Mesendoderm (in vitro differentiated cells): ENCODE results near the gene SLC1A2.

Experiments
- DNase-seq: peaks from one replicate; pipeline ENCODE4 v3.0.0; 2013
- H2AK5ac ChIP-seq: 2 replicates; pipeline ENCODE4 v1.6.1; 2013; ENCODE audit warnings: low read length, inconsistent platforms
- H2BK120ac ChIP-seq: 2 replicates; pipeline ENCODE4 v1.6.1; 2013; ENCODE audit warnings: low read depth, mild to moderate bottlenecking, low read length, moderate library complexity, mixed read lengths
- H2BK15ac ChIP-seq: replicated peaks from 2 replicates; pipeline ENCODE4 v1.6.1; 2013; ENCODE audit warnings: low read depth, mild to moderate bottlenecking, moderate library complexity
- H2BK5ac ChIP-seq: 2 replicates; pipeline ENCODE4 v1.6.1; 2013; ENCODE audit warnings: low read length, inconsistent platforms
- H3K18ac ChIP-seq: 2 replicates; pipeline ENCODE4 v1.6.1; 2013; ENCODE audit warnings: mild to moderate bottlenecking, low read length, mixed read lengths
- H3K23ac ChIP-seq: one replicate; pipeline ENCODE4 v1.6.1; 2013; ENCODE audit warnings: low read length
- H3K27ac ChIP-seq: 2 replicates; pipeline ENCODE4 v1.5.1; 2013; ENCODE audit warnings: low read depth, mild to moderate bottlenecking, inconsistent platforms, low read length, moderate library complexity
- H3K27me3 ChIP-seq: 2 replicates; pipeline ENCODE4 v1.6.1; 2013; ENCODE audit warnings: low read length, control low read depth, mild to moderate bottlenecking, inconsistent platforms; ENCODE audit not compliant: insufficient read depth, poor library complexity
- H3K36me3 ChIP-seq: 2 replicates; pipeline ENCODE4 v1.6.1; 2013; ENCODE audit warnings: low read length, inconsistent platforms; ENCODE audit not compliant: control insufficient read depth, insufficient read depth
- H3K4ac ChIP-seq: one replicate; pipeline ENCODE4 v1.6.1; 2013; ENCODE audit warnings: low read depth, mild to moderate bottlenecking, low read length, moderate library complexity
- H3K4me1 ChIP-seq: 2 replicates; pipeline ENCODE4 v1.6.1; 2013; ENCODE audit warnings: low read depth, low read length, inconsistent platforms; ENCODE audit not compliant: control insufficient read depth
- H3K4me2 ChIP-seq: 2 replicates; pipeline ENCODE4 v1.6.1; 2013; ENCODE audit warnings: low read length
- H3K4me3 ChIP-seq: 2 replicates; pipeline ENCODE4 v1.5.1; 2013; ENCODE audit warnings: mild to moderate bottlenecking, low read length
- H3K56ac ChIP-seq: one replicate; pipeline ENCODE4 v1.6.1; 2013; ENCODE audit warnings: low read length
- H3K79me1 ChIP-seq: 2 replicates; pipeline ENCODE4 v1.6.1; 2013; ENCODE audit warnings: low read length, inconsistent platforms
- H3K79me2 ChIP-seq: 2 replicates; pipeline ENCODE4 v1.6.1; 2013; ENCODE audit warnings: mild to moderate bottlenecking, low read length; ENCODE audit not compliant: control insufficient read depth, insufficient read depth
- H3K9ac ChIP-seq: 2 replicates; pipeline ENCODE4 v1.6.1; 2013; ENCODE audit warnings: low read length, inconsistent platforms
- H4K5ac ChIP-seq: one replicate; pipeline ENCODE4 v1.6.1; 2013; ENCODE audit warnings: low read length
- H4K8ac ChIP-seq: one replicate; pipeline ENCODE4 v1.6.1; 2013; ENCODE audit warnings: low read depth, mild to moderate bottlenecking, control low read depth, low read length, moderate library complexity
- WGBS: extraction: QIAGEN DNeasy Blood & Tissue Kit; methylation state at CpG from one replicate; pipeline ENCODE4 v1.1.7; 2013; ENCODE audit warnings: low lambda C conversion rate, missing lambda C conversion rate; ENCODE audit not compliant: insufficient coverage; ENCODE audit errors: extremely low coverage; 5-methylcytosine and 5-hydroxymethylcytosine counted together

The SLC1A2 gene

DNA sequence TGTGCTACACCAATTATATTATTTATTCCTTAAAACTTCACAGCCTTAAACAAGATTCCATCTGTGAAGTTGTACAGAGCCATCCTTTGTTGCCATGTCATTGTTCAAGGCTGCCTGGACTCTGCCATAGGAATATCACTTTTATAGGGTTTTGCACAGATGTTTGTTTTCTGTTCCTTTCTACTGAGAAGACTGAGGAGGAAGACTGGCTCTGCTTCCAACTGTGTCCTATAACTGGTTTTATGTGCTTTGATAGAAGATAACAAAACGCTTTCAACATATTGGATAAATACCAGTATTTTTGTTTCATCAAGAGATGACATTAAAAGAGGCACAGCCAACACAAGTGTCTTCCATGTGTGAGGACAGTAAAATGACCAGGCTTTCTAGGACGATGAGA lies 159.8 kb downstream of the SLC1A2 start:
- Histone ChIP-seq H3K9ac (no peak overlapping the region), H2BK5ac (no peak overlapping the region), H2BK15ac (no peak overlapping the region), H3K23ac (no peak overlapping the region), H2AK5ac (no peak overlapping the region), H3K79me2 (no peaks in the 10 kb centered on the region), H4K8ac (no peak overlapping the region), H3K36me3 (no peaks in the 10 kb centered on the region), H3K18ac (no peak overlapping the region), H2BK120ac (no peak overlapping the region), H3K4me3 (no peak overlapping the region), H3K56ac (no peak overlapping the region), H3K27ac (no peak overlapping the region), H3K4me1 (no peaks in the 10 kb centered on the region), H4K5ac (no peak overlapping the region), H3K4me2 (no peak overlapping the region), H3K79me1 (no peaks in the 10 kb centered on the region), H3K4ac (no peak overlapping the region), H3K27me3 (no peaks in the 10 kb centered on the region)
- WGBS: no CpG with 5 or more reads among the region's 2 CpGs
- no peak for DNase-seq

DNA sequence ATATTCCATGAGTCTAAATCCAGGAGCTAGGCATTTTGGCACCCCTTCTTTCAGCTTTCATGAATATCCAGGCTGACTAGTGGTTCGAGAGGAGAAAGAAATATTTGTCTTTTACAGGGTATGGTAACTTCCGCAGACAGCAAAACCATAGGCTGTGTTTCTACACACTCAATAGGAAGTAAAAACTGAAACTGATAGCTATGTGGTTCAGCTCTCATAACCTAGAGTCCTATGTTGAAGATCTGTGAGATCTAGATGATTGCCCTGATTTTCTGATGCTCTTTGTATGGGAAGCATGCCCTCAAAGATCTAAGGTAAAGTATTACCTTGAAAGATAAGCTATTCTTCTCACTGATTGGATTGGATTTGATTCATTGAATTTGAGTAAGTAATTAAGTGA lies 162.1 kb downstream of the SLC1A2 start:
- no peak for DNase-seq
- no peak overlapping the region for H3K4me2 ChIP-seq
- H3K4ac ChIP-seq: no peak overlapping the region
- no peaks in the 10 kb centered on the region for H3K27me3 ChIP-seq
- no peak overlapping the region for H3K27ac ChIP-seq
- H3K9ac ChIP-seq: no peak overlapping the region
- no peaks in the 10 kb centered on the region for H3K4me1 ChIP-seq
- H4K5ac ChIP-seq: no peak overlapping the region
- H3K4me3 ChIP-seq: no peak overlapping the region
- no peak overlapping the region for H2AK5ac ChIP-seq
- no peak overlapping the region for H2BK15ac ChIP-seq
- H2BK5ac ChIP-seq: no peak overlapping the region
- no peaks in the 10 kb centered on the region for H3K36me3 ChIP-seq
- no peak overlapping the region for H3K56ac ChIP-seq
- H3K18ac ChIP-seq: no peak overlapping the region
- no peak overlapping the region for H3K23ac ChIP-seq
- no peak overlapping the region for H2BK120ac ChIP-seq
- no CpG with 5 or more reads among the region's 2 CpGs for WGBS
- H4K8ac ChIP-seq: no peak overlapping the region
- no peaks in the 10 kb centered on the region for H3K79me2 ChIP-seq
- no peaks in the 10 kb centered on the region for H3K79me1 ChIP-seq

DNA sequence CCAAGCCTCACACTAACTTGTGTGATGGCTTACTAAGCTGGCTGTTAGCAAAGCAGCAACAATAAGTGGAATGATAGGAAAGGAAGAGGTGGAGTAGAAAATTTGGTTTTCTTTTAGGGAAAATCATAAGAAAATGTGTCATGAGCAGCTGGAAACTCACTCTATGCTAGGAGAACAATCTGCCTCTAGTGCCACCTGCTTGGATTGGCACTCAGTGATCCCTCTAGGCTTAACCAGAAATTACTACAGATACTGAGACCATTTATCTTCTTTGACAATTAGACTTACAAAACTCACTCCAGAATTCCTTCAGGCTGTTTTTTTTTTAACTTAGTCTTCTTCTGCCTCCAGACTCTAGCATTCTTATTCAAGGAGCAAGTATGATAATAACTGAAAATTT lies 163.1 kb downstream of the SLC1A2 start:
- H3K18ac ChIP-seq: no peak overlapping the region
- no peak overlapping the region for H3K4me3 ChIP-seq
- no peak for DNase-seq

DNA sequence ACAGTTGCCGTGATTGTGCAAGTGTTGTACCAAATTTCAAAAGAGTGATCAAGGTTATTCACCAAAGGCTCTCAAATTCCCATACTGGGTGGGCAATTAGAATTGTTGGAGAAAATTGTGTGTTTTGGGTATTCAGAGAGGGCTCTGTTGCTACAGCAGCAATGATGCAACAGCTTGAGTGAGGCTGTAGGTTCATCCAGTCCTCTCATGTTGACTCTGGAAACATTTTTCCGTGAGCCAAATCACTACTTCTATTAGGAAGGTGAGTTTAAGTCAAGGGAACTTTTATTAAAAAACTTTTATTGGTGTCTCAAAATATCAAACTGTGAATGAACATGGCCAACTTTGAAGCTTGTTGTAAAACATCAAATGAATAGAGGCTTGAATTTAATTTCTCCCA lies 163.8 kb downstream of the SLC1A2 start:
- no peak for DNase-seq
- H3K56ac ChIP-seq: no peak overlapping the region
- H2BK15ac ChIP-seq: no peak overlapping the region
- no CpG with 5 or more reads among the region's 2 CpGs for WGBS
- no peak overlapping the region for H3K9ac ChIP-seq
- H4K5ac ChIP-seq: no peak overlapping the region
- no peak overlapping the region for H2BK120ac ChIP-seq
- no peaks in the 10 kb centered on the region for H3K27me3 ChIP-seq
- no peak overlapping the region for H3K23ac ChIP-seq
- H3K18ac ChIP-seq: no peak overlapping the region
- H3K79me2 ChIP-seq: no peaks in the 10 kb centered on the region
- H4K8ac ChIP-seq: no peak overlapping the region
- no peak overlapping the region for H2AK5ac ChIP-seq
- H3K79me1 ChIP-seq: no peaks in the 10 kb centered on the region
- H3K4ac ChIP-seq: no peak overlapping the region
- no peak overlapping the region for H2BK5ac ChIP-seq
- no peak overlapping the region for H3K4me3 ChIP-seq
- H3K36me3 ChIP-seq: no peaks in the 10 kb centered on the region
- no peak overlapping the region for H3K4me2 ChIP-seq
- no peak overlapping the region for H3K27ac ChIP-seq
- H3K4me1 ChIP-seq: no peaks in the 10 kb centered on the region

More for the DNA sequence above, 163.1 kb downstream of the SLC1A2 start:
- Histone ChIP-seq H2BK120ac (no peak overlapping the region), H3K4me1 (no peaks in the 10 kb centered on the region), H2BK5ac (no peak overlapping the region), H3K27me3 (no peaks in the 10 kb centered on the region), H3K27ac (no peak overlapping the region), H3K56ac (no peak overlapping the region), H3K79me2 (no peaks in the 10 kb centered on the region), H3K23ac (no peak overlapping the region), H4K8ac (no peak overlapping the region), H4K5ac (no peak overlapping the region), H3K79me1 (no peaks in the 10 kb centered on the region), H3K9ac (no peak overlapping the region), H2AK5ac (no peak overlapping the region), H2BK15ac (no peak overlapping the region), H3K4ac (no peak overlapping the region), H3K4me2 (no peak overlapping the region), H3K36me3 (no peaks in the 10 kb centered on the region)

DNA sequence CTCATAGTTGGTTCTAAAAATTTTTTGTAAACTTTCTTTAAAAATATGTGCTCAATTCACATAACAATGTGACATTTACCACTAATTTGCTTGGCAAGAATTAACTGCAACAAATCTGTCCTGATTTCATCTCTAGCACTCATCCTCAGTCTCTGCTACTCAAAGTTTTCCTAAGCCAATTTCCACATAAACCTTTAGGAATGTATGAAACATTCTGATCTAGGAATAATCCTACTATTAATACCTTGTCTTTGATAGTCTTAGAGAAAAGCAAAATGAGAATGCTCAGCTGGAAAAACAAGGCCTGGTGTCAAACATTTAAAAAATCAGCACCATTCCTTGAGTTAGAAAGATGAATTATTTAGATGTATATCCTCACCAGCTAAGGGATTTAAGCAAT lies 166.1 kb downstream of the SLC1A2 start:
- no peak overlapping the region for H3K4ac ChIP-seq
- no peak overlapping the region for H3K4me2 ChIP-seq
- no peak overlapping the region for H2AK5ac ChIP-seq
- H3K79me1 ChIP-seq: no peaks in the 10 kb centered on the region
- no peak overlapping the region for H2BK5ac ChIP-seq
- H3K4me1 ChIP-seq: no peaks in the 10 kb centered on the region
- H3K18ac ChIP-seq: no peak overlapping the region
- no peak overlapping the region for H3K27ac ChIP-seq
- no peaks in the 10 kb centered on the region for H3K27me3 ChIP-seq
- no peaks in the 10 kb centered on the region for H3K79me2 ChIP-seq
- H3K36me3 ChIP-seq: no peaks in the 10 kb centered on the region
- H3K4me3 ChIP-seq: no peak overlapping the region
- no peak overlapping the region for H3K56ac ChIP-seq
- H2BK15ac ChIP-seq: no peak overlapping the region
- DNase-seq: no peak
- H2BK120ac ChIP-seq: no peak overlapping the region
- no peak overlapping the region for H4K8ac ChIP-seq
- no peak overlapping the region for H3K9ac ChIP-seq
- H4K5ac ChIP-seq: no peak overlapping the region
- H3K23ac ChIP-seq: no peak overlapping the region

GRCh38 chr11:35250621-35251020 lies 168.7 kb downstream of the SLC1A2 start:
- H3K18ac ChIP-seq: no peak overlapping the region
- no peak overlapping the region for H3K4me2 ChIP-seq
- no peak overlapping the region for H3K4ac ChIP-seq
- H2AK5ac ChIP-seq: no peak overlapping the region
- H3K36me3 ChIP-seq: no peaks in the 10 kb centered on the region
- no peaks in the 10 kb centered on the region for H3K79me1 ChIP-seq
- DNase-seq: no peak
- H2BK5ac ChIP-seq: no peak overlapping the region
- no peak overlapping the region for H4K8ac ChIP-seq
- no peak overlapping the region for H3K23ac ChIP-seq
- no peaks in the 10 kb centered on the region for H3K4me1 ChIP-seq
- no peak overlapping the region for H2BK120ac ChIP-seq
- no peak overlapping the region for H3K56ac ChIP-seq
- no peak overlapping the region for H3K9ac ChIP-seq
- H3K4me3 ChIP-seq: no peak overlapping the region
- H3K79me2 ChIP-seq: no peaks in the 10 kb centered on the region
- H3K27ac ChIP-seq: no peak overlapping the region
- H3K27me3 ChIP-seq: no peaks in the 10 kb centered on the region
- no peak overlapping the region for H4K5ac ChIP-seq
- no peak overlapping the region for H2BK15ac ChIP-seq
